DMS114 treated with DMSO at 0.1 percent for 48 hours (cell line): ENCODE measurements around the gene PRKG1.

Experiments used
- DNase-seq: peaks from one replicate; lab custom pipeline; 2025; ENCODE audit not compliant: unreplicated experiment; lab: John Stamatoyannopoulos, UW

PRKG1 gene

DNA sequence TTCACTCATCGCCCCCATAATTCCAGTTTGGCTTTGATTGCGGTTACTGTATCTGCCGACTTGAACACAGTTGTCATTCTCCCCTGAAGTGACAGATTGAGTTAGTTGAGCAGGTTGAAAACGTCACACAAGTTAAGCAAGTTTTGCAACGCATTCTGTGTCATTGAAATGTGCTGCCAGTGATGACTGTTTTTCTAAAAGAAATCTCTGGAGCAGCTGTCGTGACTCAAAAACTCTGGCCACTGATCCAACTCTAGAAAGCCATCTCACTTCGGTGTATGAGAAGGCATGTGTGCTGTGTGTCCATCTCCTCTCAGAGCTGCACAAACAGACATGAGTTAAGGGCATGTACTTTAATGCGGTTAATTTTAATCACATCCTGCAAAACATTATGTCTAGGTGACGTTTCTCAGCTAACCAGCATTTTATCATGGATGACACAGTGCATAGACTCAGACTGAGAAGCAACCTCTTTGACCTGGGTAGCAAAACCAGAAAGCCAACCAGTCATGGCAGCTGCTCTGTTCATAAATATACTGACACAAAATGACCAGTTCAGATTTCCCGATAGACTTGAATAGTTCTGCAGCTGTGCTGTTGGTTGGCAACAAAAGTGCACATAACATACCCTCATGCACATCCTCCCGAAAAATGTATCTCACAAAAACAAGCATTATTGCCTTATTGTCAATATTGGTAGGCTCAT, 555.8 kb downstream of the PRKG1 start:
- no peak for DNase-seq

DNA sequence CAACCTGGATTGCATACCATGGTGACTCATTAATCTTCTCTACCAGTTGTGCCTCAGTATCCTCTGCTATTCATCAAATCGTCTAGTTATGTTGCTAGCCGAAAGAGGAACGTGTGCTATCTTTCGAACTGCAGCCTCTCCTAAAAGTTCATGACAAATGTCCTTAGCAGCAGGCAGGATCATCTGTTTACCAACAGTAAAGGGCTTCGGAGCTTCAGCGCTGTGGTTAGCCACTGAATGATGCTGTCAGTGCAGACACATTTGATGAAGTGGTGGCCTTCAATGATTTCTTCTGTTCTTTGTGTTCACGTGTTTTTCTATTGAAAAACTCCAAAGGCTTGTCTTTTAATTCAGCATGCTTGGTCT, 556.3 kb downstream of the PRKG1 start:
- no peak for DNase-seq

DNA sequence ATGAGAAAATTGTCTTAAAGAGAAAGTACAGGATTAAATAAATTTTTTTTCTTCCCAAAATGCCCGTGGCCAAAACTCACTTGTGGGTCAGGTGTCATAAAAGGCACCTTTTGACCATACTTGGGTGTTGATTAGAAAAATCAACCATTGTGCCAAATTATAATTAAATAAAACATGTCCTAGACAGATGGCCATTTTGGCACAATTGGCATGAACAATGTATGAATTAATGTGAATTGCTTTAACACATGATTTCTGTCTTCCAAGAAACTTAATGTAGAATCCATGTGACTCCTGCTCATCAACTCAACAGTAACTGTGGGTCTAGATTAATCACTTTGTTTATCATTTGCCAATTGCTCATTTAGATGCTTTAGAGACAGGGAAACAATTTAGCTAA, 561.1 kb downstream of the PRKG1 start:
- DNase-seq = no peak

DNA sequence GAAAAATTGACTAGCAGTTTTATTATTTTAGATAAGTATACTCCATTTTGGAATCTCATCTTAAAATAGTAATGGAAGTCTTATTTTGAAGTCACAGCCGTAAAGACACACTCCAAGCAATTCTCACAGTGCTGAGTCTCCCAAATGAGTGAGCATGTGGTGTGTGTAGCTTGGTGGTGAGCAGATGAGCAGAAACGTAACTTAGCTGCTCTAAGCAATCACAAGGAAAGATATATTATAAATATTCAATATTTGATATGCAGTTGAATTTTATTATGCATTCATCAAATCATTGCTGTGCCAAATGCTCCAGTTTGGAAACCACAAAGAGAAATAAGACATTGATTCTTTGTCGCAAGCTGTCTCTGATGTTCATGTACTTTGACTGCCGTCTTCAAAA, 563.9 kb downstream of the PRKG1 start:
- DNase-seq = no peak

DNA sequence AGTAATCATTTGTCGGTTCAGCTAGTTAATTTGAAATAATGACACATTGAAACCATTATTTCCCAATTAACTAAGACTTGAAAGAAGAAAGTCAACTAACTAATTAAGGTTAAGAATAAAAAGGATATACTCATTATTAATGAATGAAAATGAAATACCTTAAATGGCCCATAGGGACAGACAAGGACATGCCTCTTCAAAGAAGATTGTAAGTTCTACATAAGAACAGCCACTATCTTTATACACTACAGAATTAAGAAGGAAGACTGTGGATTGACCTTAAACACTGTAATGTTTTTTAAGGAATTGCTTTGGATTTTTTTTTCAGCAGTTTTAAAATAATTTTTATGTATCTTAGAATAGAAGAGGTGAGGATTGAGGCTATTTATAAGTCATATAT, 564.5 kb downstream of the PRKG1 start:
- no peak for DNase-seq

DNA sequence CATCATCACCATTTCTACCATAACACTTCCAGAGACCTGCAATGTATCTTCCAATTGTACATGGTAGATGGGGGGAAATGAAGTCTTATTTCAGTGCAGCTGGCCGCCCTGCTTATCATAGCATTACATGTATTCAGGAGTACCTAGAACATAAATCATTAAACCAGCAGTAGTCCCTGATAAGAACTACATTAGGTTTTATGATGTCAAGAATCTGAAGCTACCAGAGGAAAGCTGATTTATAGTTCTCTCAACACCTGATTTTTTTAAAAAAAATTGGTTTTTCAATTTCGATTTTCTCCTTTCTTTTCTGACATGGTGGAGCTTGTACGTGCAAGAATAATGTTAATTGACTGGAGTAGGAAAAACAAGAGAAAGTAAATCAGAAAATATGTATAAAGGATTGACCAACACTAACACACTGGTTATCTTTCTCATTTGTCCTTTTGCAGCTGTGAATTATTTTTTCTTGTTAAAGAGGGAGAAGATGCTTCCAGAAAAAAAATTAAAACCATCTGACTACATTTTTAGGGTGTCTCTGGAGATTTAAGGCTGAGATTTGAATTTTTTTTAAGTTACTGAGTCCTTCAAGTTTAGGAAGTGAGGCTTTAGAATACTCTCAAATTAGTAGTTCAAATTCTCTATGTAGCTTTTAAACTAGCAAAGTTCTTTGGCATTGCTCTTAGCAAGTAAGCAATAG, 566.0 kb downstream of the PRKG1 start:
- no peak for DNase-seq

DNA sequence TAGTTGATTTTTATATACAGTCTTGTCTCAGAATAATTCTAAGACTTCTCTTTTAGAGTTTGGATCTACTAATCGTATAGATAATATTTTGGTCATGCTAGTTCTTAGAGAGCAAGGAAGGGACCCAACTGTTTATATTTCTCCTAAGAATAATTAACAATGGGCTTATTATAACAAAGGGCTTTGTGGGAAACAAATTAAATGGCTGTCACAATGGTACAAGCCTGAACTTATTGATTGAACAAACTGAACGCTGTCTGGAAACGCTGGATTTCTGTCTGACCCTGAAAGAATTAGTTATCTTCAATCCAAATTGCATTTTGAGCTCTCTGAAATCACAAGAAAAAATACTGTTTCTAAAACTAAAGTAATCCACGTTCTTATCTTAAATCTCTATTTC, 568.3 kb downstream of the PRKG1 start:
- no peak for DNase-seq

DNA sequence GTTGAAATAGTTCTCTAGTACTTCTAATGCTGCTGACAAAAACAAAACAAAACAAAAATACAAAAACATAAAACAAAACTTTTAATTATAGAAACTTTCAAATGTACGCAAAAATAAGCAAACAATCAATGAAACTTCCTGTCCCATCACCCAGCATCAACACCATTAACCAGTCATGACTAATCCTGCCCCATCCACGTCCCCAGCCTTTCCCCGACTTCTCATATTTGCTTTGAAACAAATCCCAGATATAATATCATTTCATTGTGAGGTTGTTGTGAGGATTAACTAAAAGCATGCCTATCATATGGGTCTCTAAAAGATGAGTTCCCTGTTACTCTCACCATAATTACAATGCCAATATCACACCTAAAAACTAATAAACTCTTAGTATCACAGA, 569.4 kb downstream of the PRKG1 start:
- DNase-seq = no peak

DNA sequence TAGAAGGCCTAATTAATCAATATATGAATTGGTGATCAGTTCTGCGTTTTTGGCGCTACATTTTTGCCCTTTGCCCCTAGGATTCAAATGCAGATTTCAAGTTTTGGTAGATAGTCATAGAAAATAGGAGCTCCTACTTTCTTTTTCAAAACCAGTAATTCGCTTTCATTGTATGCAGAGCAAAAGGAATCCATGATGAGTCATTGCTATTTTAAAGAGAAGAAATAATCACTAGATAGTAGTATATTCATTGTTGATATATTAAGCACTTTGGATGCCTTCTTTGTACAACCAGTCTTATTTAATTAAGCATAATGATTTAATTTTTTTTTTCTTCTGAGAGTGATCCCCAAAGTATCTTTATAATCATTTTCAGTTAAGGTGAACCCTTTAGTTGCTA, 574.8 kb downstream of the PRKG1 start:
- DNase-seq = no peak

DNA sequence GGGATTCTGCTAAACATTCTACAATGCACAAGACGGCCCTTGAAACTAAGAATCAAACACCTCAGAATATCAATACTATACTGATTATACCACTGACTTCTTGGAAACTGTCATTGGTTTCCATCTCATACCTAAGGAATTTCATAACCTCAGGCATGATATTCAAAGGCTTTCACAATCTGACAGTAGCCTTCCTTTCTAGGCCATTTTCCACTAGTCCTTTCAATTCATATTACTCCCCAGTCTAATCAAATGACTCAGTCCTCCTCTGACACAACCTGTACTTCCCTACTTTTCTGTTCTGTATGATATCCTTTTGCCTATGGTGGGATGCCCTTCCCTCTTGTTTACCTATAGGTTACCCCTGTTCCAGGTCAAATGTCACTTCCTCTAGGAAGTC, 576.8 kb downstream of the PRKG1 start:
- DNase-seq = no peak

DNA sequence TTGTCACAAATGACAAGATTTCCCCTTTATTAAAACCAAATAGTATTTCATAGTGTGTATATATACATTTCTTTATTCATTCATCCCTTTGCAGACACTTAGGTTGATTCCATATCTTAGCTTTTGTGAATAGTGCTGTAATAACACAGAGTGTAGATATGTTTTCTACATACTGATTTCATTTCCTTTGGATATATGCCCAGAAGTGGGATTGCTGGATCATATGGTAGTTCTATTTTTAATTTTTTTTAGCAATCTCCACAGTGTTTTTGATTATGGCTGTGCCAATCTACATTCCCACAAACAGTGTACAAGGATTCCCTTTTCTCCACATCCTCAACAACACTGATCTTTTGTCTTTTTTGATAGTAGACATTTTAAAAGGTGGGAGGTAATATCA, 578.7 kb downstream of the PRKG1 start:
- no peak for DNase-seq

DNA sequence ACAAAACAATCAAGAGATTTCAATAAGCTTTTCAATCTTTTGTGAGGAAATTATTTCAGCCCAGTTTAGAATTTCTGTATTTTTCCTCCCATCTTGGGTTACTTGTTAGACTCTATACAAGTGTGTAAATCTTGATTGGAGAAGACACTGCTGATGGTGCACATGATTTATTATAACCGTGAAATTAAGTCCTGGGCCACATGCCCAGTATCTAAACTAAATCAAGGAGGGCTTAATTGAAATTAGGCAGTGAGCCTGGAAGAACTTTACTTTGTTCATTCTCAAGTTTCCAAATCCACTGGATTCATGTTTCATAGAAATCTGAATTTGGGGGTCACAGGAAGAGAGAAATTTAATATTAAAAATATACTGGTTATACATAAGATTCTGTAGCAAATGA, 580.6 kb downstream of the PRKG1 start:
- DNase-seq = no peak

DNA sequence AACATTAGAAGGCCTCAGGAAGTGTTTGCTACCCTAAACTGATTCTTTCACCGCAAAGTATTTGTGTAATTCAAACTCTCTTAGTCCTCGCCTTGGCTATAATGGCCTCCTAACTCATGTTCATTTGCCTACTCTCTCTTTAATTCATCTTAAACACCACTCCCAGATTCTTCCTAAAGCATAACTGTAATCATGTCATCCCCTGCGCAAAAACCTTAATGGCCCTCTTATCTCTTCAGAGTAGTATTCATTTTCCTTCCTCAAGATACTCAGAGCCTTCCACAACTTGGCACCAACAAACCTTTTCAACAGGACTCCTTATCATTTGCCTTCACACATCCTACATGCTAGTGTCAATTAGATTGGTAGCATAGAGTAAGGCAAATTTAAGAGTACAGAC, 582.2 kb downstream of the PRKG1 start:
- DNase-seq = no peak

DNA sequence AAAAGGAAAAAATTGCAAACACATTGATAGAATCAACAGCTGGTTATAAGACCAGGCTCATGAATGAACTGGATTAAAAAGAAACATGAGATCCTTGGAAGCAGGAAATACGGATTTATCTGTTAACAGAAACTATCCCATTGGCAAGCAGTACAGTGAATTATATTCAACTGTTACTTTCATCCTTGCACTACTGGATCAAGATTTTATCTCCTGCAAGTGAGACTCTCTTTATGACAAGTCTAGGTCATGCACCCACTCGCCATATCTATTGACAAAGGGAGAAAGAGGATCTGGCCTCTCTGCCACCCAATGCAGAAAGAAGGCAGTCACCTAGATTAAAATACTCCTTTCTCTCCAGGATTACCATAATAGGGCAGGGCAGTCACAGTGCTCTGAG, 583.7 kb downstream of the PRKG1 start:
- DNase-seq = no peak

DNA sequence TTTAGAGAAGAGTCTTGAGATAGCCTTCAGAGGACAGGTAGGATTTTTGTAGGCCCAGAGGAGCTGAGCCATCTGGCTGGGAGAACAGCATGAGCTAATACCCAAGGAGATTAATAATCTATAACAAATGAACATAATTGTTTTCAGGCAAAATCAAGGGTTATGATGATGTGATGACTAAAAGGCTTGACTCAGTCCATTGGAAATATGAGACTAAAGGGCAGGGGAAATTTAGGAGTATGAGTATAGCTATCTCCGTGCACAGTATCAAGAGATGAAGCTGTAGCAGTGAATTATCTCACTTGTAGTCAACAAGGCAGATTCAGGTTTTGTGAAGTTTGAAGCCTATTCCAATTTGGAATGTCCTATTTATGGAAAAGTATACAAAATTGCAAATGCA, 585.1 kb downstream of the PRKG1 start:
- DNase-seq = no peak

DNA sequence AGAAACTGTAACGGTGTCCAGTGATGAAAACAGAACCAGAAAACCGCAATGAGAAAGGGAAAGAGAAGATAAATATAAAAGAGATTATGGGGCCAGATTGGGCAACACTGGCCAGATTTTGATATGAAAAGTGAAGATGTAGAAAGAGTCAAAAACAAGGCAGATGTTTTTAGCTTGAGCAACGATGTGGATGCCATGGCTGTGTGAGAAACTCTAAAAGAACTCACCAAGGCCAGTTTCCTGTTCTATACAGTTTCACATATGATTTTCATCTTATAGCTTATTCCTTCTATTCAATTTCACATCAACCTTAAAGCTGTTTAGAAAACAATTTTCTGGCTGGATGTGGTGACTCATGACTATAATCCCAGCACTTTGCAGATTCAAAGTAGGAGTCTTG, 588.8 kb downstream of the PRKG1 start:
- DNase-seq = no peak

DNA sequence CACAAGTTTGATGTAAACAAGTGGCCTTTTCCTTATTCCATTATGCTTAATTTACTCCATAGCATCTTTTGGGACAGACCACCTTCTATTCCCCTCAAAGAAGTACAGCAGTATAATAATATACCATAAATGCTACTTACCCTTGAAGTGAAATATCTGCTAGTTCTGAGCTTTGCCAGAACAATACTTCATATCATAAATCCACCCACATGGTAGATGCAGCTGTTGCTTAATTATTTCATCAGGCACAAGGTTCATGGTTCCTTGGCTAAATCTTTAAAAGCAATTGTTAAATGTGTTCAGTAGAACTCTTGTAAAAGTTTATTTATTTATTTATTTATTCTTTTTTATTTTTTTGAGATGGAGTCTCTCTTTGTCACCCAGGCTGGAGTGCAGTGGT, 592.2 kb downstream of the PRKG1 start:
- DNase-seq = no peak

DNA sequence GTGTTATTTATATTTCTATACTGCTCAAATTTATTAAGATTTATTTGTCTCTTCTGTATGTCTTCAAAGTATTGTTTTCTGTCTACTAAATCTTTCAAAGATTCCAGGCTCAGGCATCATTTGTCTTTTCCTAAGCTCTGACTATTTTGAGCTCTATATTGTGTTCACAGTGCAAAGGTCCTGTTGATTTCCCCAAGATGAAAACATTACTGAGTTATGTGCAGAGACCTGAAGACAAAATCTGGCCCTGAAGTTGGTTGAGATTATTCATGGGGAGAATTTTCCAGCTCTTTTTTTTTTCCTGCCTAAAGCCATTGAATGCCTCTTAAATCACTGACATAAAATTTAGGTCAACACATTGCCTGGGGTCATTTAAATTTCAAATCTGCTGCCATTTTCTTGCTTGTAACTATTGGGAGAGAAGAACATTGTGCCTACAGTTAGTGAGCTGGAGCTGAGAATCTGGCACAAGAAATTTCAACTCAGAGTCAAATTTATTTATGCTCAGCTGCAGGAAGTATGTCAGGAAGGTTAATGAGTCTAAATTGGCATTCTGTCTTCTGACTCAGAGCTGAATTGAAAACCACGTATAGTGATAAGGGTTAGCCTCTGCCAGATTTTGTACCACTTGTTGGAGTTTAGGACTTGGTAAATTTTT, 593.5 kb downstream of the PRKG1 start:
- DNase-seq = no peak

DNA sequence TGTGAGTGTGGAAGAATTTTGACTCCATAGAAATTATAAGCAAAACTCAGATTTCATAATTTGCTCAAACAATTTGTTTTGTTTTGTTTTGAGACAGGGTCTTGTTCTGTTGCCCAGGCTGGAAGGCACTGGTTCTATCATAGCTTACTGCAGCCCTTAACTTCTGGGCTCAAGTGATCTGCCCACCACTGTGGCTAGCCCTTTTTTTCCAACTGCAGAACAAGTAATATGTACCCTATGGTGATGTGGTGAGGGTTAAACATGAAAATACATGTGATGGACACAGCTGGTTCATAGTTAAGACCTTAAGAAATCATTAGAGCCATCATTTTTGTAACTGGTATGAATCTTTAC, 594.0 kb downstream of the PRKG1 start:
- no peak for DNase-seq

DNA sequence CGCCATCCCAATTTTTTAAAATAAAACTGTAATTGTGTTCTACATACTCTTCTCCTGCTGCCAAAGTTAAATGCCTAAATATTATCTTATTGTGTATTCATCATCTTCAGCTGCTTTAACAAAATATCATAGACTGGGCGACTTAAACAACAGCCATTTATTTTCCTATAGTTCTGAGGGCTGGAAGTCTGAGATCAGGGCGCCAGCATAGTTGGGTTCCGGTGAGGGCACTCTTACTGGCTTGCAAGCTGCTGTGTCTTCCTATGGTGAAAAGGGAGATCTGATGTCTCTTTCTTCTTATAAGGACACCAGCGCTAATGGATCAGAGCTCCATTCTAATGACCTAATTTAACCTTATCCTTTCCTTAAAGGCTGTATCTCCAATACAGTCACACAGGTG, 594.8 kb downstream of the PRKG1 start:
- no peak for DNase-seq

DNA sequence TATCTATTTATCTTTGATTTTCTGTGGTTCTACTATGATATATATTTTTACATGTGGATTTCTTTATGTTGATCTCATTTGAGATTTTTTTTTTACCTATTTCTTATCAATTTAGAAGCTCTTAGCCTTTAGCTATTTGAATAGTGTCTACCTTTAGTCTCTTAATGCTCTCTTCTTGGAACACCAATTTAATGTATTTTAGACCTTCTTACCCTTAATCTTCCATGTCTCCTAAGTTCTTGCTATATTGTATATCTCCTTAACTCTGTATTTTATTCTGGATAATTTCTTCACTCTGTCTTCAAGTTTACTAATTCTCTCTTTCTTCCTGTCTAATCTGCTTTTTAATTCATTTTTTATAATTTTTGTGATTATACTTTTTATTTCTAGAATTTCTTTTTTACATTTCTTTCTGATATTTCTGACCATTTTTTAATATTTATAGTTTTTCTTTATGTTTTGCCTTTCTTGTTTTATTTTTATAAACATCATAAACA, 597.8 kb downstream of the PRKG1 start:
- DNase-seq = no peak

DNA sequence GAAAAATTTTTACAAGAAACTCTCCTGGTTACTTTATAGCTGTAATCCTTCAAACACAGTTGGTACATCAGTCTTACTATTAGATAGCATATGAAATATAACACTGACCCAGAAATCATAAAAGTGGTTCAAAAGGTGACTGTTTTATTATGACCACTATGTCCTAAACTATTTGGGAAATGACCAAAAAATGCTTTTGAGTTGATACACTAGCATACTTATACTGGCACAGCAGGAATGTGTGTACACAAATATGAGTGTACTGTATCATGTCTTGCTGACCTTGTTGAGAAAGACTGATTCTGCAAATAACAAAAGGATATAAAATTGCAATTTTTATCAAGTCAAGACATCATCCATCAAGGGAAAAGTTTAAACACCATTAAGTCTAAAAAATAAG, 600.8 kb downstream of the PRKG1 start:
- no peak for DNase-seq

DNA sequence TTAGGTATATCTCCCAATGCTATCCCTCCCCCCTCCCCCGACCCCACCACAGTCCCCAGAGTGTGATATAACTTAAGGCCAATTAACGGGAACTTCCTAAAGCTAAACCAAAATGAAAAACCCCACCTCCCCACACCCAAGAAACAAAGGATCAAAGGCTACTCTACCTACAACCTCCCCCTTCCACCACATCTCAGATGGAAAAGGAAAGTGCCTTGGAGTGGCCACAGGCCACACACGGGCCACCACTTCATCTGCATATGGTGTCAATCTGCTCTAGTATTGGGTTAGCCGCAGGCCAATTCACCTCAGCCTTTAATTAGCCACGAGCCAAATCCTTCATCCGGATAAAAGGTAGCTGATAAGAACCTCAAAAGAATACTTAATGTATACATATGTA, 605.6 kb downstream of the PRKG1 start:
- no peak for DNase-seq
